T-helper 22 cell (primary cell): ENCODE data around the gene PHB1.
"Not testable (repeated sequence)": the region's sequence is repeated elsewhere in the genome, so short reads cannot be mapped to it uniquely, and the experiment has no call there.

Source experiments
- DNase-seq: peaks from one replicate; pipeline ENCODE4 v3.0.0-alpha.2; 2020; ENCODE audit warnings: low read depth

The PHB1 gene

DNA sequence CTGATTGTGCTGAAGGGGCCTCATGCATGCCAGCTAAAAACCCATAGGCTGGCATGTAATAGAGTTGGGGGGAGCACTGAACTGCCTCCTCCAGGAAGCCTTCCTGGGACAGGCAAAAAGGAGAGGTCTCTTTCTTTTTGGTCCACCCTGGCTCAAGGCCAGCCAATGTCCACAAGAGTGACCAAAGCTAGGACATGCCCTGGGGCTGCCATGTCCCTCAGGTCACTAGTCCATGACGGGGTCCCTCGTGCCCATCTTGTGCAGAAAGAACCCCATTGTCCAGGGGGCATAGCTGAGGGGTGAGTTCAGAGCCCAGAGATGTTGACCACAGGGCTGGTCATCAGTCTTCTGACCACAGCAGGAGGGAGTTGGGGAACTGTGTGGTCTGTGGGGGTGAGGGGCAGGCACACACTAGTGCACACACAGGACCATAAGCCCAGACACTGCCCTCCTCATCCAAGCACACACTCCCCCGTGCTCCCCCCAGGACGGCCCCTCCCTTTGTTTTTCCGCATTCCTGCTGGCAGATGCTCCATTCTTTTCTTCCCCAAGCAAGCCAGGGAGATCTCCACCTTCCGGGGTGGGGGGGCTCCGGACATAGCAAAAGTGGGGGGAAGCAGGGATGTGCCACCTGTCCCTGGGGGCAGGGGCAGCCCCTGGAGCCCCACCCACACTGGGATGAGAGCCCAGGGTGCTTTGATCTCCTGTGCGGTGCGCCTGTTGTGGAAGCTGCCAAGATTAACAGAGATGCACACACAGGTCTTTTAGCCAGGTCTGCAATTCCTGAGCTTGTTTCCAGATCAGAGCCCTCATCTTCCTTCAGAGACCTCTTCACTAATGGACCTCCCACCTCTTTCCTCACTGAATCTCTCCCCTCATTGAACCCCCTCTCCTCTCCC lies 25.2 kb upstream of the PHB1 start:
- DNase-seq: no peak

DNA sequence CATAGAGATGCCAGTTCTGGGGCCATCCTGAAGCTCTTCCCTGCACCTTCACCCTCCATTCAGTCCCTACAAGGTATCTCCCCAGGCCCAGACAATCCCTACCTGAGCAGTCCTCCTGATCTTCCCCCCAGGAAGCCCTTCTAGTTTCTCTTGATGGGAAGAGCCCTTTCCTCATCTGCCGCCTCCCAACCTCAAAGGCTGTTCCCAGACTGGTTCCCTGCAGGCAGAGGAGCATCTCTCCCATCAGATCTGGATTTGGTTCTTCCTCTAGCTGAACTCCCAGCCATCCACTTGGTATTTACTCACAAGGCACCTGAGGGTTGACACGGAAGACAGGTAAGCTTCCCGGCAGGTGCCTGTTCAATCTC lies 24.6 kb upstream of the PHB1 start:
- DNase-seq: no peak

DNA sequence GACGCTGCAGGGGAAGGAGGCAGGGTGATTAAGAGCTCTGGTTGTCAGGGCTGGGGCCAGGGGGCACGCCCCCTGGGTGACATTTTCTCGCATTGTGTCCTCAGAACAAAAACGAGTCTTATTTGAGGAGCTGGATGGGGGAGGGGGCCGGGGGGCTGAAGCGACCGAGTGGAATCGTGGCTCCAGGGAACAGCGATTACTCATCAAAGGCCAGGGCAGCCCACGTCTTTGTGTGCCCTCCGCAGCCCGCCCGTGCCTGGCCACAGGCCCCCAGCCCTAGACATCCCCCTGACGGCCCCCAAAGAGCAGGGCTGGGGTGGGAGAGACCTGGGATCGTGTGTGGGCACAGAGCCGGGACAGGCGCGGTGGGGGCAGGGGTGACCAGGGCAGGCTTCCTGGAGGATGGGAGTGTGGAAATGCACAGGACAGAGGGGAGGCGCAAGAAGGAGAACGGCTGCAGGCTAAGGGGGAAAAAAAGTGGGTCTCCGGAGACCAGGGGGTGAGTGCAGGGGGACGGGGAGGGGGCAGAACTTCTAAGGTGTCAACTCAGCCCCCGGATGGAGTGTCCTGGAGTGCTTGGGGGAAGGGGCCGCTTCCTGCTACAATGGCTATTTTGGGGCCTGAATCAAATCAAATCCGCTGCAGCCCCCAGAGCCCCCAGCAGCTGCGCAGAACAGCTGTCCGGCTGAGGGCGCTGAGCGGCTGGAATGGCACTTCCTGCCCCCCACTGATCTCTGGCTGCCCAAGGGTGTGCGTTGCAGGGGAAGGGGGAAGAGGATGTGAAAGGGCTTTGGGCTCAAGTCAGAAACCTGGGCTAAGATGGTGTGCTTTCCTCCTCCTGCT lies 24.0 kb upstream of the PHB1 start:
- DNase-seq: no peak

DNA sequence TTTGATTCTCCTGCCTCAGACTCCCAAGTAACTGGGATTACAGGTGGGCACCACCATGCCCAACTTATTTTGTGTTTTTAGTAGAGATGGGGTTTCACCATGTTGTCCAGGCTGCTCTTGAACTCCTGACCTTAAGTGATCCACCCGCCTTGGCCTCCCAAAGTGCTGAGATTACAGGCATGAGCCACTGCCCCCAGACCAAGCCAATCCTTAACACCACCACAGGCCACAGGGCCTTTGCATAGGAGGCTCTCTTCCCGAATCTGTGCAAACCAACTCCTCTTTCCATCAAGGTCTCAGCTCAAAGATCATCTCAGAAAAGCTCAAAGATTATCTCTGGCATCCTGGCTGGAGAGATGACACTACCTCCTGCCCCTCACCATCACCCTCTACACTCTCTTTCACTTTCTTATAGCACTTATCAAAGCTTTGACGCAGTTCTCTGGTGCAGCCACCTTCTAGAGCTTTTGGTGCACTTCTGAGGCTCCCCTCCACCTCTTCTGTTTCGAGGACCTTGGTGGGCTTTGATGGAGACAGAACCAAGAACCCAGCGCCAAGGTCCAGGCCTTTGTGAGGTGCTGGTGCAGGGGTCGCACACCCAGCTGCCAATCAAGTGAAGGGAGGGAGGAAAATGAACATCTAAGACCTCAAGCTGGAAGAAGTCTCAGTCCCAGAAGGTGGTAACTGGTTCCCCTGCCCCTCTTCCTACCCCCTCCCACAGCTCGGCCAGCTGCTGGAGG lies 23.2 kb upstream of the PHB1 start:
- no peak for DNase-seq

DNA sequence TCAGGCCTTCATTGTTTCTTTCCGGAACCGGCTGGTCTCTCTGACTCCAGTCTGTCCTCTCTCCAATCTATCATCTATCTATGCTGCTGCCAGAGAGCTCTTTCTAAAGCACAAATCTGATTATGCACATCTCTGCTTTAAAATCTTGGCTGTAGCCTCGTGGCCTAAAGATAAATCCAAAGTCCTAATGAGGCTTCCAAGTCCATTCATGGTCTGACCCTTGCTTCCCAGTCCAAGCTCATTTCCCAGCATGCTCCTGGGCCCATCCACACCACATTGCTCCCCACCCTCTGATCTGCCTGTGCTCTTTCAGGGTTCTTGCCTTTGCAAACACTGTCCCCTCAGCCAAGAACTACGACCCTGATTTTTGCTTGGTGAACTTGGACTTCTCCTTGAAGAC lies 21.5 kb upstream of the PHB1 start:
- DNase-seq: no peak

DNA sequence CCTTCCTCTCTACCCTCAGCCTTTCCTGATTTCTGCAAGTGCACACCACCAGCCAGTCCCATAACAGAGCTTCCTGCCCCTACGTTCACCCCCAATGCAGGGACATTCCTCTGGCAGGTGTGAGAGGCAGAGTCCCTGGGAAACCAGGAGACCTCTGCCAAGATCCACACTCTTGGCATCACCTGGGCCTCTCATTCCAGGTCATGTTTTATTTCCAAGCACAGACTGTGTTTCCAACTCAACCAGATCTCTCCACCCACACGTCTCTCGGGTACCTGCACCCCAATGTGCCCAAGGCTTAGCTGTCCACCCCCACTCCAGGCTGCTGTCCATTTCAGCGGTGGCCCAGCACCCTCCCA lies 21.0 kb upstream of the PHB1 start:
- DNase-seq: no peak

DNA sequence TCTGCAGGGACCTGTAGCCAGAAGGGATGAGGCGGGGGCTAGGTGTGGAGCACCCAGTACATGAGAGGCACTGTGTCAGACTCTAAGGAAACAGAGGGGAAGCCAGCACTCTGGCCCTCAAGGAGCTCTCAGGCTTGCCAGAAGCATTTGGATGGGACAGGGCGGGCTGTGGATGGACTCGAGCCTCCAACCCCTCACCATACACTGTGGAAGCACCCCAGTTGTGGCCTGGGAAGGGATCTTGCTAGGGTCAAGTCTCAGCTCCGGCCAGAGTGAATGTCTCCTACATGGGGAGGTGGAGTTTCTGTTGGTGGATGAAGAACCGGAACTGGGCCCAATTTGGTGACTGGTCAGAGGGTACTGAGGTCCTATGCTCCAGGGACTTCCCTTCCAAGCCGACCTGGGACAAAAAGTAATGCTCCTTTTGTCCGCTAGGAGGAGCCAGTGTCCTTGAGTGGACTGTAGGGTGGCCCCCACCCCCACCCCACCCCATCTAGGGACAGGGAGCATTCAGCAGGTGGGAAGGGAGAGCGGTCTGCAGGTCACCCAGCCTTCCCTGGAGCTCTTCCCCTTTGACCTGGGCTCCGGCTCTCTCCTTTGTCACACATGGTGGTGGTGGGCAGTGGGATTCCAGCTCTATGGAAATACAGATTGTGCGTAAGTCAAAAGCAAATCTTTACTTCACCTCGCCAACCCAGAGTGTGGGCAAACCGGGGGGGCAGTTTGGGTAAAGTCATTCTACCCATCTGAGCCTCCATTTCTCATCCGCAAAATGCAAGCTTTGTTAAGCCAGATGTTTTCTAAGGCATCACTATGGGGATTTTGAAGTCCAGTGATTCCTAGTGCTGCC lies 20.4 kb upstream of the PHB1 start:
- DNase-seq: no peak

DNA sequence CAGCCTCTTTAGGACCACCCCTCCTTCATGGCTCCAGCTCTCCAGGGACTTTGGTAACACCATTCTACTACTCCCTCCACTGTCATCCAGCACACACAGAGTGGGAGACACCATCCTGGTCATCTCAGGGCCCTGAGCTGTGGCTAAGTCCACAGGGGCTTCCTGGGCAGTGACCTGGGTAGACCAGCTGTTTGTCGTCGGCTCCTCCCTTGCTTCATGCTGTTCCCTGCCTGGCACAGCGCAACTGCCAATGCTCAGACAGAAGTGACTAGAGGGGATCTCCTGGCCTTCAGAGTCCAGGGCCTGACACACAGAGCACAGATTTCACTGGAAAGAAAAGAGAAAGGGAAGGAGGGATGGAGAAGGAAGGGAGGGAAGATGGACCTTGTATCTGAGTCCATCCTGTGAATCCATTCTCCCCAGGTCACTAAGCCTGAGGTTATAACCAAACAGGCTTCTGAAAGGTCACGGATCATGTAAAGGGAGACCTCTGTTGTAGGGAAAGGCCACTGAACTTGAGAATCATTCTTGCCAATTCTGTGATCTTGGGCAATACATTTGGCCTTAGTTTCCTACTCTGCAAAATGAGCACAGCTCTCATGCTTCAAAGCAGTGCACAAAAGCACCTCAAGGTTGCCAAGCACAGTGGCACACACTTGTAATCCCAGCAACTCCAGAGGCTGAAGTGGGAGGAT lies 18.5 kb upstream of the PHB1 start:
- DNase-seq: no peak

DNA sequence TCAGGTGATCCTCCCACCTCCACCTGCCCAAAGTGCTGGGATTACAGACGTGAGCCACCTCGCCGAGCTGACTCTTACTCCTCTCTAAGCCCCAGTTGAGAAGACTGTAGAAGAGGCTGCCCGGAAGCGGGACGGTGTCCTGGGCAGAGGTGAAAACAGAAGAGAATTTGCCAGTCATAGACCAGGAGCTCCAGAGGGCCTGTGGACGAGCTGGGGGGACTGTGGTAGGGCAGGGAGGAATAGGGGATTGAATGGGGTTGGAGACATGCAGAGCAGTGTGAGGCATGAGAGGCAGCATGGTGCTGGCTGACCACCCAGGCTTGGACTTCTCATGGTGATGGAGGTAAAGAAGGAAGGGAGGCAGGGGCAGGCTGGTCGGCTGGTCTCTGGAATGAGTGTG lies 17.1 kb upstream of the PHB1 start:
- no peak for DNase-seq

DNA sequence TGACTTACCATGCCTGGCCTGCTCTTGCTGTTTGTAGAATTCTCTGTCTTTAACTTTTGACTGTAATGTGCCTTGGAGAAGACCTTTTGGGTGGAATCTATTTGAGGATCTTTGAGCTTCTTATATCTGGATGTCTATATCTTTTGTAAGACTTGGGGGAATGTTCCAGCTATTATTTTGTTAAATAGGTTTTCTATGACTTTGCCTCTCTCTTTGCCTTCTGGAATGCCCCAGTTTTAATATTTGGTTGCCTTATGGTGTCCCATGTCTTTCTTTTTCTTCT lies 10.3 kb upstream of the PHB1 start:
- DNase-seq: no peak

DNA sequence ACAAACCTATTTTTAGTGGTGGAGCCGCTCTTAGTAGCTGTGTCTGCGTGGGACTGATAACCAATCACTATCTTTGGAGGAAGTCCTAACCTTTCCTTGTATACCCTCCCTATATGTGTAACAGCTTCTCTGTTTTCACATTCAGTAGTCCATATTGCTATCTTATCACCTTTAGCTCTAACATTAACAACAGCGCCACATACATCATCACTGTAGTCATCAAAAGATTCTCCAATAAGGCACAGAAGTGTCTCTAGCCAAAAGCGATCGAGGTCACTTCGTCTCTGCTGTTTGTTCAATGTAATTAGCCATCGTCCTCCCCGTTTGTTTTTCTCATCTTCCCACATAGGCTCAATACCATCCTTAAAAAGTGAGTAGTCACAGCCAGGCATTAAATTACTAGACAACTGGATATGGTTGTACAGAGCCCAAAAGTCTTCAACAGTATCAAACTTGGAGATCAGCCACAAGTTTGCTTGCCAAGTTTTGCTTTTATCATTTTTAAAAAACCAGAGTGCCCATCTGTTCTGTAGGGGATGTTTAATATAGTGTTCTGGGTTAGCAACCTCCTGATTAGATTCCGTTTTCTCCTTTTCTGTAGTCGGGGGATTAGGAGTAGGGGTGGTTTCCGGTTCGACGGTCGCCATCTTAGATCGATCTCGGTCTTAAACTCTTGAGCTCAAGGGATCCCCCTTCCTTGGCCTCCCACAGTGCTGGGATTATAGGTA lies 9.8 kb upstream of the PHB1 start:
- not testable (repeated sequence) for DNase-seq

DNA sequence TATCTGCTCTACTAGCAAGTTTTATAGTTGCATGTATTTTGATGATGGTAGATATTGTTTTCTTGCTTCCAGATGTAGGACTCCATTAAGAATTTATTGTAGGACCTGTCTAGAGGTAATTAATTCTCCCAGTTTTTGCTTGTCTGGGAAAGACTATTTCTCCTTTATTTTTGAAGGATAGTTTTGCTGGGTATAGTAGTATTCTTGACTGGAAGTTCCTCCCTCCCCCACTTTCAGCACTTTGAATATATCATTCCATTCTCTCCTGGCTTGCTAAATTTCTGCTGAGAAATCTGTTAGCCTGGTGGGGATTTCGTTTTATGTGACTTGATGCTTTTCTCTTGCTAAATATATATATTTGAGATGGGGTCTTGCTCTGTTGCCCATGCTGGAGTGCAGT lies 8.0 kb upstream of the PHB1 start:
- DNase-seq: no peak

DNA sequence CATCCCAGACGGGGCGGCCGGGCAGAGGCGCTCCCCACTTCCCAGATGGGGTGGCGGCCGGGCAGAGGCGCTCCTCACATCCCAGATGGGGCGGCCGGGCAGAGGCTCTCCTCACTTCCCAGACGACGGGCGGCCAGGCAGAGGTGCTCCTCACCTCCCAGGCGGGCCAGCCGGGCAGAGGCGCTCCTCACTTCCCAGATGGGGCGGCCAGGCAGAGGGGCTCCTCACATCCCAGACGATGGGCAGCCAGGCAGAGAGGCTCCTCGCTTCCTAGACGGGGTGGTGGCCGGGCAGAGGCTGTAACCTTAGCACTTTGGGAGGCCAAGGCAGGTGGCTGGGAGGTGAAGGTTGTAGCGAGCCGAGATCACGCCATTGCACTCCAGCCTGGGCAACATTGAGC lies 5.1 kb upstream of the PHB1 start:
- DNase-seq: not testable (repeated sequence)

DNA sequence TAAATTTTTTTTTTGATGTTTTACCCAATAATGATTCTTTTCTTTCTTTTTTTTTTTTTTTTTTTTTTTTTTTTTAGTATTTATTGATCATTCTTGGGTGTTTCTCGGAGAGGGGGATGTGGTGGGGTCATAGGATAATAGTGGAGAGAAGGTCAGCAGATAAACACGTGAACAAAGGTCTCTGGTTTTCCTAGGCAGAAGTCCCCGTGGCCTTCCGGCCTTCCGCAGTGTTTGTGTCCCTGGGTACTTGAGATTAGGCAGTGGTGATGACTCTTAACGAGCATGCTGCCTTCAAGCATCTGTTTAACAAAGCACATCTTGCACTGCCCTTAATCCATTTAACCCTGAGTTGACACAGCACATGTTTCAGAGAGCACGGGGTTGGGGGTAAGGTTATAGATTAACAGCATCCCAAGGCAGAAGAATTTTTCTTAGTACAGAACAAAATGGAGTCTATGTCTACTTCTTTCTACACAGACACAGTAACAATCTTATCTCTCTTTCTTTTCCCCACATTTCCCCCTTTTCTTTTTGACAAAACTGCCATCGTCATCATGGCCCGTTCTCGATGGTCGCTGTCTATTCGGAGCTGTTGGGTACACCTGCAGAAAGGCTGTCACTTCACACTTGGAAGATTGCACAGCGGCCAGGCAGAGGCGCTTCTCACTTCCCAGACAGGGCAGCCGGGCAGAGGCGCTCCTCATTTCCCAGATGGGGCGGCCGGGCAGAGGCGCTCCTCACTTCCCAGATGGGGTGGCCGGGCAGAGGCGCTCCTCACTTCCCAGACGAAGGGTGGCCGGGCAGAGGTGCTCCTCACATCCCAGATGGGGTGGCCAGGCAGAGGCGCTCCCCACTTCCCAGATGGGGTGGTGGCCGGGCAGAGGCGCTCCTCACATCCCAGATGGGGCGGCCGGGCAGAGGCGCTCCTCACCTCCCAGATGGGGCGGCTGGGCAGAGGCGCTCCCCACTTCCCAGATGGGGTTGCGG lies 4.4 kb upstream of the PHB1 start:
- not testable (repeated sequence) for DNase-seq

DNA sequence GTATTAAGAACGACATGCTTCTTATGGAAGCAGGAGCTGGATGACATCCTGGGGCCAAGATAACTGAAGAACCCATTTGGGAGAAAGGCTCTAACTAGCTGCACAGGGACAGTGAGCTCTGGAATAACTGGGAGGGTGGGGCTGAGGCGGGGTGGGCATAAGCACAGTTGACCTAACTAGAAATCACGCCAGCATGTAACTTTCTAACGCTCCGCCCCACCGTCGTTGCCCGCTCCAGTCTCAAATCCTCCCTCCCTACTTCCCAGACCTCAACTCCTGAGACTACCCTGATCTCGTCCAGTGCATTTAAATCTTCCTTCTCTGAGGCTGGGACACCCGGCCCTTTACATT lies 436 bp downstream of the PHB1 start:
- DNase-seq: no peak

DNA sequence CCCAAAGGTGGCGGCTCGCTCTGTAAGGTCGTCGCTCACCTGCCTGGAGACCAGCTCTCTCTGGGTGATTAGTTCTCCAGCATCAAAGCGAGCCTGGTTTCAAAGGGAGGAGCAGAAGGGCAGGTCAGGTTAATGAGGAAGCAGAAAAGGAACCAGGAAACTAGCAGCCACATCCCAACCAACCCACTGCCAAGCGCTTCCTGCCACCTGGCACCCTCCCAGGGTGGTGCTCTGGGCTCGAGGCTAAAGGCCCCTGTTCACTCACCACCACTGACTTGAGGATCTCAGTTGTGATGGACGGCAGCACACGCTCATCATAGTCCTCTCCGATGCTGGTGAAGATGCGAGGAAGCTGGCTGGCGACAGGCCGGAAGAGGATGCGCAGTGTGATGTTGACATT lies 5.6 kb downstream of the PHB1 start:
- no peak for DNase-seq

DNA sequence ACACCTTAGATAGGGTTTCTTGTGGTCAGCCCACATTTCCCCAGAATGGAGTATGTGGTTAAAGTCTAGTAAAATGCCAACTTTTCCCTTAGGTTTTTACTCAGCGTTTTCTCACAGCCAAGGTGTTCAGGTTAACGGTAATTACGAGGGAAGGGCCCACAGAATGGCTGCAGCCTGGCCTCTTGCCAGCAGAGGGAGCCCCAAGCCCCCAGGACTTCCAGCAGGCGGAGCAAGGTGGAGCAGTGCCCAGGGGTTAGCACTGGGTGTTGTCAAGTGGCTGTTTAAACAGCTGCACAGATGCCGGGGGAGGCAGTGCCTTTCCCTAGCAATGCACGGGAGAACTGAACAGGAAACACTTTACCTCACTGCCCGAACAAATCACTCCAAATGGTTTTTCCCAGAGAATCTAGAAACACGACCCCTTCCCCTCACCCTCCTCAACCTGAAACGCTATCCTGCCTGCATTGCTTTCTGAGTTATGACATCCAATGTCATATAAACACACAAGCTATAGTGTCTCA lies 6.6 kb downstream of the PHB1 start:
- DNase-seq: peak; percentile 52

DNA sequence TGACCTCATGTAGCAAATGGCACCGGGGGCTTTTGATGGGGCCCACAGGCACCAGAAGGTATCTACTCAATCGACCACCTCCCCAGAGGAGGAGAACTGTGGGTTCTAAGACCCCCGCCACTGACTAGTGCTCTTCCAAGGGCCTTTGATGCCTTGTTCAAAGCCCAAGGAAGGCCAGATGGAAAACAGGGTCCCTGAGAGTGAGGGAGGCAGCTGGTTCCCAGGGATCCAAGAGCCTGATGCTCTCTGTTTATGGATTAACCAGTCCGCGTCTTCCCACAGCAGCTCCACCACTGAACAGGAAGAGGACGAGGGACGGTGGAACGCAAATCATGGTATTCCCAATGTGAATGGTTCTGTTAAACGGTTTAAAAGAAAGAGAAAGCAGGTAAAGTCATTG lies 7.6 kb downstream of the PHB1 start:
- DNase-seq: no peak

DNA sequence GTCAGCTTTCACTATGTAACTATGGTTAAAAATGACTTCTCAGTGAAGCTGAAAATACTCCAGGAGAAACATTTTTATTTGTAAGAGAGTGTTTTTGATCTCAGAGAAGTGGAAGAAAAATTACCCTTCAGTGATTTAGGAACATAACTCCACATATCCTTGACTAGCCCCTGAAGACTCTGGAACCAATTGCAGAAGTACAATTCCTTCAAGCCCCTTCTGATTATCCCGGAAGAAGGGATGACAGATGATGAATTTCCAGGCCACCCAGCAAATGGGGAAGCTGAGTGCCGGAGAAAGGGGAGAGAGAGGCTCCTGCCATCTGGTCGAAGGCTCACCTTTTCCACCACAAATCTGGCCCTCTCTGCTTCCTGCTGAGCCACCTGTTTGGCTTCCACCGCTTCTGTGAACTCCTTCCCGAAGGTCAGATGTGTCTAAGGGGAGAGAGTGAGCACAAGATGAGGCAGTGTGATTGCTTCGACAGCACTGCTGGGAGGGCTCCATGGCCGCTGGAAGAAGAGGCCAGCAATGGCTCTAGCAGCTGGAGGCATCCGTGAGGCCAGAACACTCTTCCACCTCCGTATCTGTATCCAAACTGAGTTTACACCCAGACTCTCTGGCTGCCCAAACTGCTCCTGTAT lies 8.1 kb downstream of the PHB1 start:
- no peak for DNase-seq
